WTC11 (cell line): ENCODE results near the gene NRN1.

Source experiments
- ATF3 ChIP-seq: sonication (generic); formaldehyde crosslinking; conservative IDR thresholded peaks from 2 replicates; pipeline ENCODE4 v1.8.1; 2022; ENCODE audit warnings: mild to moderate bottlenecking, missing genetic modification reagents
- CTCF ChIP-seq: fragments of 200-600 bp; IDR thresholded peaks from 2 replicates; pipeline ENCODE4 v1.8.0; 2022; ENCODE audit warnings: antibody characterized with exemption
- ELF4 ChIP-seq: sonication (generic); formaldehyde crosslinking; IDR thresholded peaks from 2 replicates; pipeline ENCODE4 v1.8.1; 2022; ENCODE audit warnings: low read depth, mild to moderate bottlenecking, moderate library complexity, missing genetic modification reagents
- ERG ChIP-seq: fragments of 250-450 bp; sonication (Bioruptor Pico); IDR thresholded peaks from 2 replicates; pipeline ENCODE4 v1.8.0; 2021; ENCODE audit warnings: mild to moderate bottlenecking
- ETV6 ChIP-seq: sonication (generic); formaldehyde crosslinking; IDR thresholded peaks from 2 replicates; pipeline ENCODE4 v1.8.1; 2022; ENCODE audit warnings: mild to moderate bottlenecking, missing genetic modification reagents
- GABPB1 ChIP-seq: sonication (generic); formaldehyde crosslinking; IDR thresholded peaks from 2 replicates; pipeline ENCODE4 v1.8.1; 2023; ENCODE audit warnings: mild to moderate bottlenecking, missing genetic modification reagents
- GRHL2 ChIP-seq: fragments of 250-450 bp; sonication (Bioruptor Pico); IDR thresholded peaks from 2 replicates; pipeline ENCODE4 v1.8.0; 2022; ENCODE audit warnings: mild to moderate bottlenecking, moderate library complexity; ENCODE audit not compliant: insufficient replicate concordance, severe bottlenecking
- IRF2 ChIP-seq: sonication (generic); formaldehyde crosslinking; IDR thresholded peaks from 2 replicates; pipeline ENCODE4 v1.8.0; 2022; ENCODE audit warnings: low read depth, missing genetic modification reagents, borderline replicate concordance
- MXD4 ChIP-seq: fragments of 250-450 bp; sonication (Bioruptor Pico); IDR thresholded peaks from 2 replicates; pipeline ENCODE4 v1.8.0; 2021; ENCODE audit warnings: mild to moderate bottlenecking, moderate library complexity, borderline replicate concordance
- PRDM15 ChIP-seq: sonication (generic); formaldehyde crosslinking; IDR thresholded peaks from 2 replicates; pipeline ENCODE4 v1.8.0; 2022; ENCODE audit warnings: missing genetic modification reagents
- SMAD3 ChIP-seq: sonication (generic); formaldehyde crosslinking; IDR thresholded peaks from 2 replicates; pipeline ENCODE4 v1.8.0; 2022; ENCODE audit warnings: missing genetic modification reagents, mild to moderate bottlenecking, borderline replicate concordance
- ZNF671 ChIP-seq: fragments of 250-450 bp; sonication (Bioruptor Pico); IDR thresholded peaks from 2 replicates; pipeline ENCODE4 v1.8.0; 2021; ENCODE audit warnings: mild to moderate bottlenecking

- TF ChIP-seq SMAD3 (CRISPR knock-in tag) (no peak), CTCF (no peak), GABPB1 (CRISPR knock-in tag) (no peak), ZNF671 (no peak), GRHL2 (CRISPR knock-in tag) (no peak), ELF4 (CRISPR knock-in tag) (no peak), IRF2 (CRISPR knock-in tag) (no peak), ATF3 (CRISPR knock-in tag) (no peak), ETV6 (no peak), MXD4 (CRISPR knock-in tag) (no peak), ERG (CRISPR knock-in tag) (no peak), PRDM15 (CRISPR knock-in tag) (no peak)
Observed at GRCh38 chr6:6037179-6037578, 30.5 kb upstream of the NRN1 start.
